HepG2 (cell line): ENCODE measurements around the gene RABGGTB. TPM values are rescaled to one million over a fixed set of nuclear protein-coding genes. Genes with fewer than 3 reads are reported as not detected.

Experiments
- ATF7-NPFF ChIP-seq: sonication (generic); formaldehyde crosslinking; IDR thresholded peaks from 2 replicates; pipeline ENCODE4 v1.8.1; 2023; ENCODE audit warnings: mild to moderate bottlenecking, low read depth, missing genetic modification reagents, moderate library complexity
- FOXM1 ChIP-seq: sonication (generic); formaldehyde crosslinking; IDR thresholded peaks from 2 replicates; pipeline ENCODE4 v1.5.0; 2020; ENCODE audit warnings: missing genetic modification reagents
- PAF1 ChIP-seq: IDR thresholded peaks from 2 replicates; pipeline ENCODE4 v1.6.1; 2016; ENCODE audit warnings: missing genetic modification reagents, missing compliant biosample characterization
- PHF20 ChIP-seq: sonication (generic); formaldehyde crosslinking; IDR thresholded peaks from 2 replicates; pipeline ENCODE4 v1.5.0; 2020; ENCODE audit warnings: mild to moderate bottlenecking, missing genetic modification reagents
- ZC3H13 ChIP-seq: sonication (generic); formaldehyde crosslinking; IDR thresholded peaks from 2 replicates; pipeline ENCODE4 v1.8.1; 2023; ENCODE audit warnings: mild to moderate bottlenecking, missing genetic modification reagents, moderate library complexity
- ZNF121 ChIP-seq: sonication (generic); formaldehyde crosslinking; IDR thresholded peaks from 2 replicates; pipeline ENCODE4 v1.5.0; 2020; ENCODE audit warnings: mild to moderate bottlenecking, missing genetic modification reagents
- ZSCAN20 ChIP-seq: sonication (generic); formaldehyde crosslinking; IDR thresholded peaks from 2 replicates; pipeline ENCODE4 v1.4.0; 2020; ENCODE audit warnings: missing genetic modification reagents, mild to moderate bottlenecking, borderline replicate concordance
- polyA plus RNA-seq, 8 experiments: library from polyadenylated mRNA; depleted of rRNA in 3 of 8; stranded (reverse) in 7 of 8; unstranded in 1 of 8; fragments of >200 nt; fragmentation: Illumina TruSeq in 4 of 8; extraction: Trizol in 4 of 8; gene quantifications; 2 replicates each; pipeline versions ENCODE4 v1.2.1 to v1.2.3, GENCODE V29; 2011 to 2016; ENCODE audit warnings: low read depth in 4 of 8, missing spikeins in 1 of 8, mixed read lengths in 1 of 8; ENCODE audit not compliant: insufficient read depth in 1 of 8
- total RNA-seq, 5 experiments: library from RNA; depleted of rRNA; stranded (reverse); fragments of >200 nt; fragmentation: Illumina TruSeq; extraction: Trizol; gene quantifications; 2 replicates each; pipeline ENCODE4 v1.2.3, GENCODE V29; 2016; ENCODE audit warnings: low read depth in 1 of 5
- TF ChIP-seq, protein P1 (sequence below): sonication (generic); formaldehyde crosslinking; IDR thresholded peaks from 2 replicates; pipeline ENCODE4 v1.8.0; 2022; ENCODE audit warnings: mild to moderate bottlenecking, missing genetic modification reagents; ENCODE audit not compliant: insufficient replicate concordance
- TF ChIP-seq, protein P2 (sequence below): sonication (generic); formaldehyde crosslinking; IDR thresholded peaks from 2 replicates; pipeline ENCODE4 v1.5.1; 2020; ENCODE audit warnings: mild to moderate bottlenecking, missing genetic modification reagents, moderate library complexity
- TF ChIP-seq, protein P3 (sequence below): sonication (generic); formaldehyde crosslinking; IDR thresholded peaks from 2 replicates; pipeline ENCODE4 v1.4.0; 2020; ENCODE audit warnings: missing genetic modification reagents, borderline replicate concordance
- TF ChIP-seq, protein P4 (sequence below): sonication (generic); formaldehyde crosslinking; IDR thresholded peaks from 2 replicates; pipeline ENCODE4 v1.5.1; 2020; ENCODE audit warnings: missing genetic modification reagents, mild to moderate bottlenecking, borderline replicate concordance
- TF ChIP-seq, protein P5 (sequence below): sonication (generic); formaldehyde crosslinking; IDR thresholded peaks from 2 replicates; pipeline ENCODE4 v1.5.0; 2020; ENCODE audit warnings: missing genetic modification reagents, mild to moderate bottlenecking, borderline replicate concordance

RABGGTB gene
- total and polyA plus RNA-seq, 2 of the 13 experiments (the other 11 are each of a cell fraction or from before 2014, with no cell fraction given): 185 to 290 TPM

DNA sequence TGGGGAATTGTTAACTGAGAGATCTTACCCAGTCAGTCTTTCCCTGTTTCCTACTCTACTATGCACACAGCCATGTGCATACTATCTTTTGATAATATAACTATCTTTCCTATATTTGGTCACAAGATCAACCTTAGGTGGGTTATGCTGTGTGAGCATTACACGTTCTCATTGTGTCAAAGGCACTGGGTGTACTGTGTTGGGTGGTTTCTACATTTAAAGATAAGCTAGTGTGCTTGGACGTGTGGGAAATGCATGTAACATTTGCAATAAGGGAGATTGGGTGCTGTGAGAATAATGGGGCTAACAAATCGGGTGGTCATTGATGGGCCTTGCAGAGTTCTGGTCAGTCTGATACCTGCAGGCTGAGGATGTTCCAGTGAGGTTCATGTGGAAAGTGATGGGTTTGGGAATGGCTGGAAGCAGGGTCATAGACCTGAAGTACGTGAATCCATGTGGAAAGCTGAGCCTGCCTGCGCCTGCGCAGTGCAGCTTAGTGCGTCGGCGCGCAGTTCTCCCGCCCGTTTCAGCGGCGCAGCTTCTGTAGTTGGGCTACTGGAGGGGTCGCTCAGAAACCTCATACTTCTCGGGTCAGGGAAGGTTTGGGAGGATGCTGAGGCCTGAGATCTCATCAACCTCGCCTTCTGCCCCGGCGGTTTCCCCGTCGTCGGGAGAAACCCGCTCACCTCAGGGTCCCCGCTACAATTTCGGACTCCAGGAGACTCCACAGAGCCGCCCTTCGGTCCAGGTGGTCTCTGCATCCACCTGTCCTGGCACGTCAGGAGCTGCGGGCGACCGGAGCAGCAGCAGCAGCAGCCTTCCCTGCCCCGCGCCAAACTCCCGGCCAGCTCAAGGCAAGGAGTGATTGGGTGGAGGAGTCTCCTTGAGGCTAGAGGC is 10.6 kb downstream of the RABGGTB start, which contains the start of gene MSH4 (continued):
- TF ChIP-seq, protein P1, sequence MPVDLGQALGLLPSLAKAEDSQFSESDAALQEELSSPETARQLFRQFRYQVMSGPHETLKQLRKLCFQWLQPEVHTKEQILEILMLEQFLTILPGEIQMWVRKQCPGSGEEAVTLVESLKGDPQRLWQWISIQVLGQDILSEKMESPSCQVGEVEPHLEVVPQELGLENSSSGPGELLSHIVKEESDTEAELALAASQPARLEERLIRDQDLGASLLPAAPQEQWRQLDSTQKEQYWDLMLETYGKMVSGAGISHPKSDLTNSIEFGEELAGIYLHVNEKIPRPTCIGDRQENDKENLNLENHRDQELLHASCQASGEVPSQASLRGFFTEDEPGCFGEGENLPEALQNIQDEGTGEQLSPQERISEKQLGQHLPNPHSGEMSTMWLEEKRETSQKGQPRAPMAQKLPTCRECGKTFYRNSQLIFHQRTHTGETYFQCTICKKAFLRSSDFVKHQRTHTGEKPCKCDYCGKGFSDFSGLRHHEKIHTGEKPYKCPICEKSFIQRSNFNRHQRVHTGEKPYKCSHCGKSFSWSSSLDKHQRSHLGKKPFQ (CRISPR knock-in tag): no peak
- TF ChIP-seq, protein P2, sequence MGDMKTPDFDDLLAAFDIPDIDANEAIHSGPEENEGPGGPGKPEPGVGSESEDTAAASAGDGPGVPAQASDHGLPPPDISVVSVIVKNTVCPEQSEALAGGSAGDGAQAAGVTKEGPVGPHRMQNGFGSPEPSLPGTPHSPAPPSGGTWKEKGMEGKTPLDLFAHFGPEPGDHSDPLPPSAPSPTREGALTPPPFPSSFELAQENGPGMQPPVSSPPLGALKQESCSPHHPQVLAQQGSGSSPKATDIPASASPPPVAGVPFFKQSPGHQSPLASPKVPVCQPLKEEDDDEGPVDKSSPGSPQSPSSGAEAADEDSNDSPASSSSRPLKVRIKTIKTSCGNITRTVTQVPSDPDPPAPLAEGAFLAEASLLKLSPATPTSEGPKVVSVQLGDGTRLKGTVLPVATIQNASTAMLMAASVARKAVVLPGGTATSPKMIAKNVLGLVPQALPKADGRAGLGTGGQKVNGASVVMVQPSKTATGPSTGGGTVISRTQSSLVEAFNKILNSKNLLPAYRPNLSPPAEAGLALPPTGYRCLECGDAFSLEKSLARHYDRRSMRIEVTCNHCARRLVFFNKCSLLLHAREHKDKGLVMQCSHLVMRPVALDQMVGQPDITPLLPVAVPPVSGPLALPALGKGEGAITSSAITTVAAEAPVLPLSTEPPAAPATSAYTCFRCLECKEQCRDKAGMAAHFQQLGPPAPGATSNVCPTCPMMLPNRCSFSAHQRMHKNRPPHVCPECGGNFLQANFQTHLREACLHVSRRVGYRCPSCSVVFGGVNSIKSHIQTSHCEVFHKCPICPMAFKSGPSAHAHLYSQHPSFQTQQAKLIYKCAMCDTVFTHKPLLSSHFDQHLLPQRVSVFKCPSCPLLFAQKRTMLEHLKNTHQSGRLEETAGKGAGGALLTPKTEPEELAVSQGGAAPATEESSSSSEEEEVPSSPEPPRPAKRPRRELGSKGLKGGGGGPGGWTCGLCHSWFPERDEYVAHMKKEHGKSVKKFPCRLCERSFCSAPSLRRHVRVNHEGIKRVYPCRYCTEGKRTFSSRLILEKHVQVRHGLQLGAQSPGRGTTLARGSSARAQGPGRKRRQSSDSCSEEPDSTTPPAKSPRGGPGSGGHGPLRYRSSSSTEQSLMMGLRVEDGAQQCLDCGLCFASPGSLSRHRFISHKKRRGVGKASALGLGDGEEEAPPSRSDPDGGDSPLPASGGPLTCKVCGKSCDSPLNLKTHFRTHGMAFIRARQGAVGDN (CRISPR knock-in tag): peak; percentile 36; the same call in 1 of the 2 replicates
- TF ChIP-seq ZSCAN20 (CRISPR knock-in tag): no peak
- TF ChIP-seq ZNF121 (CRISPR knock-in tag): no peak
- TF ChIP-seq PAF1 (CRISPR knock-in tag): peak; percentile 86
- TF ChIP-seq, protein P3, sequence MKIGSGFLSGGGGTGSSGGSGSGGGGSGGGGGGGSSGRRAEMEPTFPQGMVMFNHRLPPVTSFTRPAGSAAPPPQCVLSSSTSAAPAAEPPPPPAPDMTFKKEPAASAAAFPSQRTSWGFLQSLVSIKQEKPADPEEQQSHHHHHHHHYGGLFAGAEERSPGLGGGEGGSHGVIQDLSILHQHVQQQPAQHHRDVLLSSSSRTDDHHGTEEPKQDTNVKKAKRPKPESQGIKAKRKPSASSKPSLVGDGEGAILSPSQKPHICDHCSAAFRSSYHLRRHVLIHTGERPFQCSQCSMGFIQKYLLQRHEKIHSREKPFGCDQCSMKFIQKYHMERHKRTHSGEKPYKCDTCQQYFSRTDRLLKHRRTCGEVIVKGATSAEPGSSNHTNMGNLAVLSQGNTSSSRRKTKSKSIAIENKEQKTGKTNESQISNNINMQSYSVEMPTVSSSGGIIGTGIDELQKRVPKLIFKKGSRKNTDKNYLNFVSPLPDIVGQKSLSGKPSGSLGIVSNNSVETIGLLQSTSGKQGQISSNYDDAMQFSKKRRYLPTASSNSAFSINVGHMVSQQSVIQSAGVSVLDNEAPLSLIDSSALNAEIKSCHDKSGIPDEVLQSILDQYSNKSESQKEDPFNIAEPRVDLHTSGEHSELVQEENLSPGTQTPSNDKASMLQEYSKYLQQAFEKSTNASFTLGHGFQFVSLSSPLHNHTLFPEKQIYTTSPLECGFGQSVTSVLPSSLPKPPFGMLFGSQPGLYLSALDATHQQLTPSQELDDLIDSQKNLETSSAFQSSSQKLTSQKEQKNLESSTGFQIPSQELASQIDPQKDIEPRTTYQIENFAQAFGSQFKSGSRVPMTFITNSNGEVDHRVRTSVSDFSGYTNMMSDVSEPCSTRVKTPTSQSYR (CRISPR knock-in tag): no peak
- TF ChIP-seq FOXM1: no peak
- TF ChIP-seq, protein P4, sequence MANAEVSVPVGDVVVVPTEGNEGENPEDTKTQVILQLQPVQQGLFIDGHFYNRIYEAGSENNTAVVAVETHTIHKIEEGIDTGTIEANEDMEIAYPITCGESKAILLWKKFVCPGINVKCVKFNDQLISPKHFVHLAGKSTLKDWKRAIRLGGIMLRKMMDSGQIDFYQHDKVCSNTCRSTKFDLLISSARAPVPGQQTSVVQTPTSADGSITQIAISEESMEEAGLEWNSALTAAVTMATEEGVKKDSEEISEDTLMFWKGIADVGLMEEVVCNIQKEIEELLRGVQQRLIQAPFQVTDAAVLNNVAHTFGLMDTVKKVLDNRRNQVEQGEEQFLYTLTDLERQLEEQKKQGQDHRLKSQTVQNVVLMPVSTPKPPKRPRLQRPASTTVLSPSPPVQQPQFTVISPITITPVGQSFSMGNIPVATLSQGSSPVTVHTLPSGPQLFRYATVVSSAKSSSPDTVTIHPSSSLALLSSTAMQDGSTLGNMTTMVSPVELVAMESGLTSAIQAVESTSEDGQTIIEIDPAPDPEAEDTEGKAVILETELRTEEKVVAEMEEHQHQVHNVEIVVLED (CRISPR knock-in tag): 0 out of 2 replicates have a peak, but pooled peaks have one; percentile 19
- TF ChIP-seq, protein P5, sequence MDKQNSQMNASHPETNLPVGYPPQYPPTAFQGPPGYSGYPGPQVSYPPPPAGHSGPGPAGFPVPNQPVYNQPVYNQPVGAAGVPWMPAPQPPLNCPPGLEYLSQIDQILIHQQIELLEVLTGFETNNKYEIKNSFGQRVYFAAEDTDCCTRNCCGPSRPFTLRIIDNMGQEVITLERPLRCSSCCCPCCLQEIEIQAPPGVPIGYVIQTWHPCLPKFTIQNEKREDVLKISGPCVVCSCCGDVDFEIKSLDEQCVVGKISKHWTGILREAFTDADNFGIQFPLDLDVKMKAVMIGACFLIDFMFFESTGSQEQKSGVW: no peak
- peak; percentile 19; the same call in 1 of the 2 replicates for TF ChIP-seq ZC3H13 (CRISPR knock-in tag)
- TF ChIP-seq PHF20 (CRISPR knock-in tag): no peak
- TF ChIP-seq ATF7-NPFF (CRISPR knock-in tag): peak; percentile 62; the same call in 1 of the 2 replicates
